Smooth muscle cell (in vitro differentiated cells): Measurements from ENCODE around the gene NOS2. TPM values are rescaled to one million over a fixed set of nuclear protein-coding genes. Genes with fewer than 3 reads are reported as not detected.

Experiments used
- DNase-seq: peaks from one replicate; lab custom pipeline; 2025; ENCODE audit not compliant: unreplicated experiment; lab: John Stamatoyannopoulos, UW
- H2AFZ ChIP-seq: fragments of 200-600 bp; sonication (generic); 2 replicates; pipeline ENCODE4 v1.6.0; 2016; ENCODE audit warnings: antibody characterized with exemption, low read depth, mild to moderate bottlenecking
- H3F3A ChIP-seq: fragments of 200-600 bp; sonication (generic); 2 replicates; pipeline ENCODE4 v1.6.0; 2017; ENCODE audit warnings: antibody characterized with exemption, low read depth
- H3K27ac ChIP-seq: fragments of 200-600 bp; sonication (generic); 2 replicates; pipeline ENCODE4 v1.5.1; 2016; ENCODE audit warnings: low read depth, mild to moderate bottlenecking
- H3K27me3 ChIP-seq: fragments of 200-600 bp; sonication (generic); 2 replicates; pipeline ENCODE4 v1.6.1; 2016; ENCODE audit warnings: low read depth, mild to moderate bottlenecking
- H3K36me3 ChIP-seq: fragments of 200-600 bp; sonication (generic); 2 replicates; pipeline ENCODE4 v1.5.1; 2016; ENCODE audit warnings: low read depth
- H3K4me1 ChIP-seq: fragments of 200-600 bp; sonication (generic); 2 replicates; pipeline ENCODE4 v1.5.1; 2016; ENCODE audit warnings: low read depth
- H3K4me2 ChIP-seq: fragments of 200-600 bp; sonication (generic); 2 replicates; pipeline ENCODE4 v1.6.0; 2016; ENCODE audit warnings: mild to moderate bottlenecking
- H3K4me3 ChIP-seq: fragments of 200-600 bp; sonication (generic); 2 replicates; pipeline ENCODE4 v1.5.1; 2016; ENCODE audit warnings: mild to moderate bottlenecking
- H3K79me2 ChIP-seq: fragments of 200-600 bp; sonication (generic); 2 replicates; pipeline ENCODE4 v1.6.0; 2016; ENCODE audit warnings: low read depth, mild to moderate bottlenecking
- H3K9ac ChIP-seq: fragments of 200-600 bp; sonication (generic); 2 replicates; pipeline ENCODE4 v1.6.0; 2016; ENCODE audit warnings: low read depth
- H3K9me3 ChIP-seq: fragments of 200-600 bp; sonication (generic); replicated peaks from 2 replicates; pipeline ENCODE4 v1.5.1; 2016; ENCODE audit warnings: low read depth
- H4K20me1 ChIP-seq: fragments of 200-600 bp; sonication (generic); 2 replicates; pipeline ENCODE4 v1.6.0; 2016; ENCODE audit warnings: low read depth
- CTCF ChIP-seq: fragments of 200-600 bp; sonication (generic); IDR thresholded peaks from 2 replicates; pipeline ENCODE4 v1.5.1; 2017; ENCODE audit warnings: borderline replicate concordance, mild to moderate bottlenecking, antibody characterized with exemption; ENCODE audit not compliant: insufficient read depth, poor library complexity, severe bottlenecking
- WGBS: methylation state at CpG from one replicate; pipeline ENCODE4 v1.1.7; 2016; ENCODE audit warnings: low lambda C conversion rate; 5-methylcytosine and 5-hydroxymethylcytosine counted together
- polyA plus RNA-seq: library from polyadenylated mRNA; unstranded; fragments of >200 nt; fragmentation: Nextera tagmentation; extraction: Ambion mirVana; gene quantifications from 2 replicates; pipeline ENCODE4 v1.2.1, GENCODE V29; 2016
- total RNA-seq: library from RNA; depleted of rRNA; stranded (reverse); fragments of >200 nt; gene quantifications from 2 replicates; pipeline ENCODE4 v1.2.3, GENCODE V29; 2014

NOS2 gene
- total and polyA plus RNA-seq, 2 experiments from 2014 or later, result 0.16 TPM; not detected in 1

- H2AFZ ChIP-seq, result no peak overlapping the region
- no peaks in the 10 kb centered on the region for H3K9me3 ChIP-seq
- H3K9ac ChIP-seq, result no peak overlapping the region
- H3K36me3 ChIP-seq, result no peaks in the 10 kb centered on the region
- no peak for TF ChIP-seq CTCF
- H3K27ac ChIP-seq, result no peak overlapping the region
- H3K79me2 ChIP-seq, result no peaks in the 10 kb centered on the region
- WGBS, result 75% methylated on average over 7 of the region's 7 CpGs
- no peaks in the 10 kb centered on the region for H4K20me1 ChIP-seq
- H3K27me3 ChIP-seq, result no peaks in the 10 kb centered on the region
- no peaks in the 10 kb centered on the region for H3F3A ChIP-seq
- H3K4me3 ChIP-seq, result no peak overlapping the region
- no peak overlapping the region for H3K4me2 ChIP-seq
- no peaks in the 10 kb centered on the region for H3K4me1 ChIP-seq
- DNase-seq, result no peak
Observed at GRCh38 chr17:27810211-27810901, 10.0 kb upstream of the NOS2 start.

- Histone ChIP-seq H3K27me3 (no peaks in the 10 kb centered on the region), H3K36me3 (no peaks in the 10 kb centered on the region), H3K4me2 (no peak overlapping the region), H3K9me3 (no peaks in the 10 kb centered on the region), H4K20me1 (no peaks in the 10 kb centered on the region), H3K9ac (no peak overlapping the region), H3K4me1 (no peaks in the 10 kb centered on the region), H3K79me2 (no peaks in the 10 kb centered on the region), H3F3A (no peaks in the 10 kb centered on the region), H3K4me3 (no peak overlapping the region), H2AFZ (no peak overlapping the region), H3K27ac (no peak overlapping the region)
- no peak for DNase-seq
- WGBS, result 89% methylated on average over 1 of the region's 1 CpG
- no peak for TF ChIP-seq CTCF
Observed at GRCh38 chr17:27809555-27809954, 9.2 kb upstream of the NOS2 start.

- no peaks in the 10 kb centered on the region for H3K4me1 ChIP-seq
- no peaks in the 10 kb centered on the region for H3K9me3 ChIP-seq
- H3K27me3 ChIP-seq, result no peaks in the 10 kb centered on the region
- 69% methylated on average over 4 of the region's 4 CpGs for WGBS
- H3K9ac ChIP-seq, result no peak overlapping the region
- H3K27ac ChIP-seq, result no peak overlapping the region
- no peaks in the 10 kb centered on the region for H3K79me2 ChIP-seq
- no peak overlapping the region for H2AFZ ChIP-seq
- H4K20me1 ChIP-seq, result no peaks in the 10 kb centered on the region
- no peaks in the 10 kb centered on the region for H3K36me3 ChIP-seq
- no peak overlapping the region for H3K4me2 ChIP-seq
- no peak for DNase-seq
- no peaks in the 10 kb centered on the region for H3F3A ChIP-seq
- no peak for TF ChIP-seq CTCF
- no peak overlapping the region for H3K4me3 ChIP-seq
Observed at GRCh38 chr17:27808628-27809027, 8.3 kb upstream of the NOS2 start.
